KBM-7 (cell line): Measurements from ENCODE around the gene VWA8.
A peak's percentile ranks its signal among the peaks of the same experiment; 100 is the strongest.

Experiments used
- DNase-seq: peaks from one replicate; pipeline ENCODE4 v3.0.0-alpha.2; 2015
- in situ Hi-C: fragments of 300-500 bp; cut with MboI; formaldehyde crosslinking; loops from 2 replicates; pipeline ENCODE4 v1.14.3; 2020; ENCODE audit warnings: low sequenced_read_pairs, low pct_unique_long_range_greater_than_20kb, mixed read lengths

VWA8 gene

GRCh38 chr13:41710771-41711170, 250.1 kb downstream of the VWA8 start:
- no peak for DNase-seq
- in situ Hi-C loops: no loop called here

GRCh38 chr13:41709511-41709910, 251.4 kb downstream of the VWA8 start:
- no peak for DNase-seq
- in situ Hi-C loops: no loop called here

DNA sequence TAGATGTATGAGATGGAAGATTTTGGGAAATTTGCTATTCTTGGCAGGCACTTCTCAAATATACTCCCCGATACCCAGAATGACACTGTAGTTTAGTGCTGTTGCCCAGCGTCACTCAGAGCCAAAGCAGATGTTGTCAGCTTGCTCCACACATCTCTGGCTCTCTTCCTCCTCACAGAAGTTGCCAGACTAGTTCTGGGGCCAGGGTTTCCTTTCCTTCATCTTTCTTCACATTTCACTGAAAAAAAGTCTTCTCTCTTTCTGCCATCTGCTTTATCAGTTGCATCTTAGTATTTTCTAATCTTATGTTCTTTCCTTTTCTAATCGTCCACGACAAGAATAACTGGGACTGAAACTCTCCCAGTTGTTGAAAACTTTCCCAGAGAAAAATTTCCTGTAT, 252.2 kb downstream of the VWA8 start:
- DNase-seq: no peak
- in situ Hi-C loops: no loop called here

DNA sequence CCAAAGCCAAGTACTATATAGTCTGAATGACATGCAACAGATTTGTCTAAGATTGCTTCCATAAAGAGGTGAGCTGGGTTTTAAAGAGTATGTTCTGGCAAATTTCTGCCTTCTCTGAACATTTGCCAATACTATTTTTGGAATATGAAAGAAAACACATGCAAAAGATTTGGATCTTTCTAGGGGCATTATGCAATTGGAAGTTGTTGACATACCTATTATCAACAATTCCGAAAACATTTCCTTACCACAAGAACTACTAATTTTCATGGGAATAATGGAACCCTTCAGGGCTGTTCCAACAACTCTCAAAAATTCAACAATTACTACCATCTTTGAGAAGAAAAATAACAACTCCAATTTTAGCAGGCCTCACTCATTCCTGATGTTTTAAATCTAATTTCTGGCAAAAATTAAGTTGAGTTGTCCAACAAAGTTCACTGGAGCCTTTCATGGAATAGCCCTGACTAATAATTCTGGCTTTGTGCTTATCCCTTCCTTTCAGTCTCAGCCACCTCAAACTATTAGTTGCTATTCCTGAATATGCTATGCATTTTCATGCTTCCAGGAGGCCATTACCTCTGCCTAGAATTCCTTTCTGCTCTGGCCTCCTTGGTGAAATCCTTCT, 253.6 kb downstream of the VWA8 start:
- in situ Hi-C loops: no loop called here
- no peak for DNase-seq

DNA sequence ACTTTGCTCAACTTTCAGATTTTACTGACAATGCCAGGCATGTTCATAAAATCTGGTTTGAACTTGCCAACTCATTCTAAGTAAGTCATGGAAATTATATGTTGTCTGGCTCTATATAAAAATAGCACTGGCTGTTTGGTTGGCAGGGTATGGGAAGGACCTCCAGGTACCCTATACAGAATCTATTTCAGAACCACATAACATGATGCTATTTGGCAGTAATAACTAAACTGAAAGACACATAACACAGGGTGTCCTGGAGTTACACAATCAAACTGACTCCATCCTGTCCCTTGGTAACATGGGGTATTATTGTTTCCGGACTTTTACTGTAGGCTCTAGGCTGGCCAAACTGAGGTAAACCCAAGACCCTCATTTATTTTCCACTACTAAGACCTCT, 254.8 kb downstream of the VWA8 start:
- in situ Hi-C loops: no loop called here
- DNase-seq: no peak

GRCh38 chr13:41702540-41702939, 258.4 kb downstream of the VWA8 start:
- in situ Hi-C loops: no loop called here
- DNase-seq: no peak

- no peak for DNase-seq
- in situ Hi-C loops: no loop called here
These were observed 259.2 kb downstream of the VWA8 start for GRCh38 chr13:41701676-41702075.

DNA sequence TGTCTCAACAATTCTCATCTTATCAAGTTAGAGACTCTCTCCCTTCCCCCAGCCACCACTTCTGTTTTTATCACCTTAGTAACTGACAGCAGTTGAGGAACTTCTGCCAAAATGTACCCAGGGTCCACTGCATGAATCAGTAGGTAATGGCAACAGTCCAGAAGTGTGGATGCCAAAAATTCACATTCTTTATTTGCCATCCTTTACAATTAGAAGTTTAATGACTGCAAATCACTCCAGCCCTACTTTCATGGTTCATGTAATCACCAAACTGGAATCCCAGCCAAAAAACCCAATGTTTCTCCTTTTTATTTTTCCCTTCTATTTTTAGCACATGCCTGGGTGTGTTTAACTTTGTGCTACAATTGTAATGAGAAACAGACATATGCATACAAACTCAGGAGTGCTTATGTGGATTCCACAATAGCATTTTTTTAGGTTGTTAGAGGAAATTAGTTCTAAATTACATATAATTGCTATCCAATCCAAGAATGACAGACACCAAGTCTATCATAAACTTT, 260.1 kb downstream of the VWA8 start:
- in situ Hi-C loops: no loop called here

GRCh38 chr13:41699759-41700158, 261.1 kb downstream of the VWA8 start:
- no peak for DNase-seq
- in situ Hi-C loops: no loop called here

More for the DNA sequence above, 260.1 kb downstream of the VWA8 start:
- peak; percentile 68 for DNase-seq

- in situ Hi-C loops: no loop called here
- no peak for DNase-seq
These were observed 263.3 kb downstream of the VWA8 start for GRCh38 chr13:41697578-41697977.

- DNase-seq: no peak
- in situ Hi-C loops: no loop called here
These were observed 264.5 kb downstream of the VWA8 start for GRCh38 chr13:41696163-41697003.

- DNase-seq: peak; percentile 58
- in situ Hi-C loops: no loop called here
These were observed 266.2 kb downstream of the VWA8 start for GRCh38 chr13:41694545-41695301.

DNA sequence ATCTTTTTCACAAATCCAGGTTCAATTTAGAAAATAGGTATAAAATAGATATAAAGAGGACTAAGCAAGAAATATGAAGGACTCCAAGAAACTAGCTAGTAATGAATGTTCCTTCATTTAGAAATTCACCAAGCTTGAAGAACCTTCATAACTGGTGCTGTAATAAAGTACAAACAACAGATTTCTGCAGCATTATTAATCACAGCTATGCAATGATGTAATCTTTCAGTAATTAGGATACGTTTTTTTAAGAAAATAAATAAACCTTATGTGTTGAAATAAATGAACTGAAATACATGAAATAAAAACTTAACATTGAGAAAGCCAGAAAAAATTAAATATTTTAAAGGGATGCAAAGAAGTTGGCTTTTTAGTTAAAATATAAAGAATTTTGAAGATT, 267.5 kb downstream of the VWA8 start:
- in situ Hi-C loops: no loop called here
- DNase-seq: no peak

- in situ Hi-C loops: no loop called here
- no peak for DNase-seq
These were observed 269.6 kb downstream of the VWA8 start for GRCh38 chr13:41691274-41691673.

GRCh38 chr13:41682766-41683165, 278.1 kb downstream of the VWA8 start:
- in situ Hi-C loops: no loop called here
- no peak for DNase-seq

DNA sequence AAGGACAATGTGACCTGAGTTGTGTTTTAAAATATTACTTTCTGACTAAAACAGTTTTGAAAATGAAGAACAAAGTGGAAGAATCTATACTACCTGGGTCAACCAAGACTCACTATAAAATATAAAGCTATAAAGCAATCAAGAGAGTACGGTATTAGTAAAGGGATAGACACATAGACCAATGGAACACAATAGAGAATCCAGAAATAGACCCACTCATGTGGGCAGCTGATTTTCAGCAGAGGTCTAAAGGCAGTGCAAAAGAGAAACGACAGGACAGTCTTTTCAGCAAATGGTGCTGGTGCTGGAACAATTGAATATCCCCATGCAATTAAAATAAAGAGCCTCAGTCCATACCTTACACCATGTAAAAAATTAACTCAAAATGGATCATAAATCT, 278.9 kb downstream of the VWA8 start:
- no peak for DNase-seq
- in situ Hi-C loops: no loop called here

- in situ Hi-C loops: no loop called here
- DNase-seq: no peak
These were observed 279.3 kb downstream of the VWA8 start for GRCh38 chr13:41681587-41681986.

- in situ Hi-C loops: no loop called here
- DNase-seq: no peak
These were observed 280.0 kb downstream of the VWA8 start for GRCh38 chr13:41680900-41681299.

DNA sequence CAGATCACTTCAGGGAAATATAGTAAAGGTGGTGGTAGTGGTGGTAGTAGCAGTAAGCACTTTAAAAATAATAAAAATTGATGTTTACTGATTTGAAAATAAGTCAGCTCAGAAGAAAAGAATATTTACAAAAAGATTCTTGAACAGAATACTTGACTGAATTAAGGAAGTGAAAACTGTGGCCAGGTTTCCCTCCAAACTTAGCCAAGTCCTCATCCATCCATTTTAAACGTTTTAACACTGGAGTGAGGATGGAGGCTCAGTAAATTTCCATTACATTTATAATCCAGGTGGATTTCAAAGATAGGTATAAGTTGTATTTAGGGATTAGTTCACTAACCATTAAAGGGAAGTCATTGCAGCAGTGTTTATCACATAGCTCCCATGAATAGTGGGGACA, 282.1 kb downstream of the VWA8 start:
- DNase-seq: no peak
- in situ Hi-C loops: no loop called here

- in situ Hi-C loops: no loop called here
- no peak for DNase-seq
These were observed 282.7 kb downstream of the VWA8 start for GRCh38 chr13:41678249-41678648.
